ENCODE measurements around the gene EPO.

GRCh38 chr7:100679927-100680575, 40.2 kb upstream of the EPO start:
- no peak for TF ChIP-seq POLR2A (IDR thresholded peaks at IDR 0.05)
- TF ChIP-seq, protein P1, sequence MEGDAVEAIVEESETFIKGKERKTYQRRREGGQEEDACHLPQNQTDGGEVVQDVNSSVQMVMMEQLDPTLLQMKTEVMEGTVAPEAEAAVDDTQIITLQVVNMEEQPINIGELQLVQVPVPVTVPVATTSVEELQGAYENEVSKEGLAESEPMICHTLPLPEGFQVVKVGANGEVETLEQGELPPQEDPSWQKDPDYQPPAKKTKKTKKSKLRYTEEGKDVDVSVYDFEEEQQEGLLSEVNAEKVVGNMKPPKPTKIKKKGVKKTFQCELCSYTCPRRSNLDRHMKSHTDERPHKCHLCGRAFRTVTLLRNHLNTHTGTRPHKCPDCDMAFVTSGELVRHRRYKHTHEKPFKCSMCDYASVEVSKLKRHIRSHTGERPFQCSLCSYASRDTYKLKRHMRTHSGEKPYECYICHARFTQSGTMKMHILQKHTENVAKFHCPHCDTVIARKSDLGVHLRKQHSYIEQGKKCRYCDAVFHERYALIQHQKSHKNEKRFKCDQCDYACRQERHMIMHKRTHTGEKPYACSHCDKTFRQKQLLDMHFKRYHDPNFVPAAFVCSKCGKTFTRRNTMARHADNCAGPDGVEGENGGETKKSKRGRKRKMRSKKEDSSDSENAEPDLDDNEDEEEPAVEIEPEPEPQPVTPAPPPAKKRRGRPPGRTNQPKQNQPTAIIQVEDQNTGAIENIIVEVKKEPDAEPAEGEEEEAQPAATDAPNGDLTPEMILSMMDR (IDR thresholded peaks at IDR 0.05), result no peak

Data from esophagus squamous epithelium (tissue), 4 donors.